Muscle of arm (tissue), 12 donors: ENCODE results near the gene TNFSF13B. TPM values are rescaled to one million over a fixed set of nuclear protein-coding genes. Genes with fewer than 3 reads are reported as not detected.

Source experiments
- DNase-seq: peaks from one replicate; pipeline ENCODE4 v3.0.0-alpha.2; 2013
- polyA plus RNA-seq, 12 donors: library from polyadenylated mRNA; unstranded; fragments of 120-200 nt; gene quantifications; one replicate each; pipeline ENCODE4 v1.2.1, GENCODE V29; 2013; ENCODE audit not compliant: insufficient read length in 12 of 12

The TNFSF13B gene
- polyA plus RNA-seq, 12 donors, result 2.0 to 166 (median 2.9) TPM; not detected in 1

DNA sequence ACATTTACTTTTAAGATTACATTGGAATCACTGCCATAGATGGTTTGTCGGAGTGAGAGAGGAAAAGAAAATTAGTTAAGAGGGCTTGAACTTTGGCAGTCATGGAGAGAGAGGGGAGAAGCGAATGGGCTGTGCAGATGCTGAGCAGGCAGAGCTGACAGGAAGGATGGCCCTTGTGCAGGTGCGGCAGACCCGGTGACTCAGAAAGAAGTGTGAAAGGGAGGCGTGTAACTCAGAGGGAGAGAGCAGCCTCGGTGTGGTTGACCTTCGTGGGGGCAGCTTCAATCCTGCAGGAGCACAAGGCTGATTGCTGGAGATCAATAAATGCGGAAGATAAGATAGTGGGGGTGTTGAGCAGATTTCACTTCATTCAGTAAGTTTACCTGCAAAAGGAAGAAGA lies 76.9 kb downstream of the TNFSF13B start:
- DNase-seq, result no peak

DNA sequence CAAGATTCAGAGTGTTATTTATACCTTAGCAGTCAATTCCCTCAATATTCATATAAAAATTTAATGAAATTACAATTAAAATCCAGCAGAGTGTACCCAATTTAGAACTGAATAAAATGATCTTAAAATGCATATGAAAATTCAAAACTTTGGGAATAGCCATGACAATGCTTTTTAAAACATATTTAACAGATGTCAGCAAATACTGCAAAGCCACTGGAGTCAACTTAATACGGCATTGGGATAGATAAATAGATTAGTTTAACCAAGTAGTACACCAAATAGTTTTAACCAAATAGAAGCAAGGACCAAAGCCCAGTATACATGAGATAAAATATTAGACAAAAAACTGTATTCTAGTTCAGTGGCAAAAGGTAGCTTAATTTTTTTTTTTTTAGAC lies 79.8 kb downstream of the TNFSF13B start:
- DNase-seq, result no peak

DNA sequence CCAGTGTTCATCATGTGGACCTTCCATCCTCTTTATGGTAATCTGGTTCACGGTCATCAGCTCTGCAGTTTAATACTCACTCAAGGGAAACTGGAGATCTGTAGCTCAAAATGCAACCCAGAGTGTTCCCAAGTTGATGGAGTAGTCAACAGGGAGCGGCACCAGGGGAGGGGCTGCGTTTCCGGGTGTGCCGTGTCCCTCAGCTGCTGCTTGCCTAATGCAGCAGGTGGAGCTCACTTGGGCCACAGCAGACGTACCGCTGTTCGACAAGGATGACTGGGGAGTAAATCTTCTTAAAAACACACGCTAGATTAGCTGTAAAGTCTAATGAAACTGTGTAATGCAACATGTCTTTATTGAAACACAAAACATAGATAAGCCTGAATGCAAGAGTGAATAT lies 81.1 kb downstream of the TNFSF13B start:
- DNase-seq, result no peak

DNA sequence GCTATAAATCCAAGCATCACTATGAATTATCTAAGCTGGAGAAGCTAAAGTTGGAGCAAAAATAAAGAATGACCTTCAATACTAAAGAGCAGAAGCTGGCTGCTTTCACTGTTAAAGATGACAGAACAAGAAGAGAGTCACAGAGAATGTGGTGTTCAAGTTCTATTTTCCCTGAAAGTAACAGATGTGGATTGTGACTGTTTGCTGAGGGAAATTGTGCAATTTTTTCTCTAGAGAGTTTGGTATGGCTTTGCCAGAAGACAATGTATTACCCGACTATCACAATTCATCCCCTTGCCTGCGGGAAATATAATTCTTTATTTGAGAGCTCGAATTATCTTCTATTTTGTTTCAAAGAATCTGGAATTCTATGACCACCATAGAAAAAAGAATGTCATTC lies 83.1 kb downstream of the TNFSF13B start:
- DNase-seq, result peak; percentile 46

DNA sequence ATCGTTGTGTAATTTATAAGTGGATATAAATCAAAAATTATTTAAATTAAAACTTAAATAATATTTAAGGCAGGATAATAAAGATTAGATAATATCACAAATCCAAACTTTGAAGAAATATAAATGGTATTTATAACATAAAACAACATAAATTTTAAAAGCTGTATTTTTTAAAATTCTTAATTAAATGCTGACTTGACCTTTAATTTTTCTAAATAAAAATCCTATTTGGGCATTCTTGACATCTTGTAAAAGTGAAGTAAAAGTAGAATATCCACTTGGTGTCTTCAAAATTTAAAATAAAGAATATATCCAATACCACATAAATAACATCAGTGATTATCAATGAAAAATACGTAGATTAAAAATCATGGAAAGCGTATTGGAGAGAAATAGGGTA lies 87.7 kb downstream of the TNFSF13B start:
- DNase-seq, result no peak

Other genes starting within 250 kb of the TNFSF13B start
- 10 to 100 TPM in 10 of 12 donors, 1 to 10 TPM in 1, not detected in 1; 9.0 to 18.2 (median 14.7) TPM for gene LIG4, start 54.2 kb upstream of the TNFSF13B start, polyA plus RNA-seq
- gene ABHD13, start 51.3 kb upstream of the TNFSF13B start, polyA plus RNA-seq, result 10 to 100 TPM in 8 of 12 donors, 1 to 10 TPM in 3, not detected in 1; 7.6 to 13.1 (median 11.9) TPM